Activated gamma-delta T cell (primary cell): ENCODE measurements around the gene ZEB1.
"Not testable (repeated sequence)": the region's sequence is repeated elsewhere in the genome, so short reads cannot be mapped to it uniquely, and the experiment has no call there.

Source experiments
- DNase-seq: peaks from one replicate; lab custom pipeline; 2025; lab: John Stamatoyannopoulos, UW

ZEB1 gene

GRCh38 chr10:31366703-31367102 lies 47.7 kb downstream of the ZEB1 start:
- DNase-seq = no peak

GRCh38 chr10:31368724-31369123 lies 49.7 kb downstream of the ZEB1 start:
- no peak for DNase-seq

GRCh38 chr10:31372439-31372838 lies 53.4 kb downstream of the ZEB1 start:
- DNase-seq = no peak

GRCh38 chr10:31374146-31374696 lies 55.2 kb downstream of the ZEB1 start:
- DNase-seq = no peak

- no peak for DNase-seq
These were observed 62.2 kb downstream of the ZEB1 start for GRCh38 chr10:31381171-31381570.

- no peak for DNase-seq
These were observed 62.8 kb downstream of the ZEB1 start for GRCh38 chr10:31381766-31382316.

GRCh38 chr10:31383810-31384588 lies 65.0 kb downstream of the ZEB1 start:
- DNase-seq = no peak

GRCh38 chr10:31384589-31384949 lies 65.6 kb downstream of the ZEB1 start:
- DNase-seq = no peak

- no peak for DNase-seq
These were observed 71.8 kb downstream of the ZEB1 start for GRCh38 chr10:31390804-31391203.

- DNase-seq = no peak
These were observed 74.8 kb downstream of the ZEB1 start for GRCh38 chr10:31393844-31394243.

GRCh38 chr10:31395695-31396094 lies 76.7 kb downstream of the ZEB1 start:
- no peak for DNase-seq

- DNase-seq = no peak
These were observed 77.4 kb downstream of the ZEB1 start for GRCh38 chr10:31396376-31396775.

GRCh38 chr10:31397852-31398251 lies 78.8 kb downstream of the ZEB1 start:
- DNase-seq = no peak

GRCh38 chr10:31399171-31399570 lies 80.2 kb downstream of the ZEB1 start:
- no peak for DNase-seq

GRCh38 chr10:31399631-31400030 lies 80.6 kb downstream of the ZEB1 start:
- DNase-seq = no peak

- DNase-seq = no peak
These were observed 82.3 kb downstream of the ZEB1 start for GRCh38 chr10:31401287-31401686.

GRCh38 chr10:31404640-31405039 lies 85.6 kb downstream of the ZEB1 start:
- no peak for DNase-seq

- DNase-seq = not testable (repeated sequence)
These were observed 86.8 kb downstream of the ZEB1 start for GRCh38 chr10:31405829-31406228.

- not testable (repeated sequence) for DNase-seq
These were observed 93.4 kb downstream of the ZEB1 start for GRCh38 chr10:31412397-31412796.

GRCh38 chr10:31413325-31413724 lies 94.3 kb downstream of the ZEB1 start:
- DNase-seq = no peak

- DNase-seq = no peak
These were observed 99.5 kb downstream of the ZEB1 start for GRCh38 chr10:31418481-31418880.

GRCh38 chr10:31419394-31420063 lies 100.5 kb downstream of the ZEB1 start:
- DNase-seq = no peak

GRCh38 chr10:31421322-31421721 lies 102.3 kb downstream of the ZEB1 start:
- DNase-seq = no peak
